Raji (cell line): ENCODE results near the gene RNGTT.

Experiments used
- POLR2A ChIP-seq: IDR thresholded peaks from 2 replicates; pipeline ENCODE4 v1.6.1; 2011; ENCODE audit warnings: low read depth, low read length, control low read depth; ENCODE audit not compliant: insufficient read depth

Gene RNGTT

GRCh38 chr6:88890394-88890793 is 73.0 kb downstream of the RNGTT start:
- no peak for TF ChIP-seq POLR2A

- TF ChIP-seq POLR2A = no peak
Observed at GRCh38 chr6:88884361-88884760, 79.1 kb downstream of the RNGTT start.

GRCh38 chr6:88882536-88882935 is 80.9 kb downstream of the RNGTT start:
- no peak for TF ChIP-seq POLR2A

- TF ChIP-seq POLR2A = no peak
Observed at GRCh38 chr6:88881451-88881850, 82.0 kb downstream of the RNGTT start.

- no peak for TF ChIP-seq POLR2A
Observed at GRCh38 chr6:88880021-88880420, 83.4 kb downstream of the RNGTT start.

GRCh38 chr6:88877893-88878292 is 85.5 kb downstream of the RNGTT start:
- TF ChIP-seq POLR2A = no peak

- TF ChIP-seq POLR2A = no peak
Observed at GRCh38 chr6:88872962-88873361, 90.5 kb downstream of the RNGTT start.

GRCh38 chr6:88871498-88871897 is 91.9 kb downstream of the RNGTT start:
- no peak for TF ChIP-seq POLR2A

- TF ChIP-seq POLR2A = no peak
Observed at GRCh38 chr6:88870717-88871330, 92.6 kb downstream of the RNGTT start.

GRCh38 chr6:88869263-88870020 is 94.0 kb downstream of the RNGTT start:
- no peak for TF ChIP-seq POLR2A

- no peak for TF ChIP-seq POLR2A
Observed at GRCh38 chr6:88867841-88868731, 95.3 kb downstream of the RNGTT start.

GRCh38 chr6:88866856-88867255 is 96.6 kb downstream of the RNGTT start:
- no peak for TF ChIP-seq POLR2A

- TF ChIP-seq POLR2A = no peak
Observed at GRCh38 chr6:88865275-88865674, 98.1 kb downstream of the RNGTT start.

GRCh38 chr6:88864359-88865054 is 98.9 kb downstream of the RNGTT start:
- TF ChIP-seq POLR2A = no peak

- TF ChIP-seq POLR2A = no peak
Observed at GRCh38 chr6:88860310-88860709, 103.1 kb downstream of the RNGTT start.
